K562 (cell line): ENCODE data around the gene DGCR2. TPM values are rescaled to one million over a fixed set of nuclear protein-coding genes. Genes with fewer than 3 reads are reported as not detected.
A peak's percentile ranks its signal among the peaks of the same experiment; 100 is the strongest.

Source experiments
- ARID2 ChIP-seq: fragments of 450-650 bp; IDR thresholded peaks from 2 replicates; pipeline ENCODE4 v1.6.1; 2017; ENCODE audit warnings: antibody characterized with exemption, mild to moderate bottlenecking
- ATF7 ChIP-seq: fragments of 450-650 bp; IDR thresholded peaks from 2 replicates; pipeline ENCODE4 v1.7.1; 2014; ENCODE audit warnings: mild to moderate bottlenecking, moderate library complexity
- CTCF ChIP-seq, 3 experiments: IDR thresholded peaks in 2 of 3; conservative IDR thresholded peaks in 1 of 3; 2 replicates each; pipeline ENCODE4 v1.5.1; 2011 to 2012; ENCODE audit warnings: low read length in 3 of 3, mild to moderate bottlenecking in 3 of 3, control low read depth in 2 of 3, improper control_type of control experiment in 1 of 3, inconsistent platforms in 1 of 3, low read depth in 1 of 3, mixed read lengths in 1 of 3, moderate library complexity in 1 of 3; ENCODE audit not compliant: insufficient read depth in 2 of 3
- HDAC6 ChIP-seq: IDR thresholded peaks from 2 replicates; pipeline ENCODE4 v1.6.1; 2012; ENCODE audit warnings: low read depth, mild to moderate bottlenecking, control low read depth, inconsistent platforms, low read length, moderate library complexity
- HMGXB4 ChIP-seq: sonication (generic); formaldehyde crosslinking; IDR thresholded peaks from 2 replicates; pipeline ENCODE4 v1.8.1; 2023; ENCODE audit warnings: mild to moderate bottlenecking, missing genetic modification reagents
- STAT6 ChIP-seq: sonication (generic); formaldehyde crosslinking; IDR thresholded peaks from 2 replicates; pipeline ENCODE4 v1.8.1; 2023; ENCODE audit warnings: mild to moderate bottlenecking, missing genetic modification reagents
- ZC3H8 ChIP-seq: fragments of 450-650 bp; IDR thresholded peaks from 2 replicates; pipeline ENCODE4 v1.6.1; 2017
- polyA plus RNA-seq, 8 experiments: library from polyadenylated mRNA; depleted of rRNA in 4 of 8; stranded (reverse) in 5 of 8; unstranded in 3 of 8; fragments of >200 nt; fragmentation: Nextera tagmentation in 2 of 8; fragmentation: Illumina TruSeq in 1 of 8; extraction: Ambion mirVana in 2 of 8; extraction: Trizol in 1 of 8; gene quantifications; 2 replicates each; pipeline versions ENCODE4 v1.2.1 to v1.2.3, GENCODE V29; 2011 to 2014; ENCODE audit warnings: inconsistent platforms in 1 of 8, missing spikeins in 1 of 8
- total RNA-seq, 7 experiments: library from RNA; depleted of rRNA in 6 of 7; stranded (reverse); fragments of >200 nt in 6 of 7; fragmentation: Illumina TruSeq in 2 of 7; extraction: Trizol in 2 of 7; gene quantifications; 2 replicates each; pipeline versions ENCODE4 v1.2.1 to v1.2.3, GENCODE V29; 2011 to 2021; ENCODE audit warnings: low replicate concordance in 1 of 7
- TF ChIP-seq, protein P1 (sequence below): fragments of 450-650 bp; IDR thresholded peaks from 2 replicates; pipeline ENCODE4 v1.6.1; 2016; ENCODE audit warnings: mild to moderate bottlenecking

Gene DGCR2
- total and polyA plus RNA-seq, 9 of the 15 experiments (the other 6 are each of a cell fraction or from before 2014, with no cell fraction given), result 0.69 to 101 (median 56.4) TPM

- TF ChIP-seq, protein P1, sequence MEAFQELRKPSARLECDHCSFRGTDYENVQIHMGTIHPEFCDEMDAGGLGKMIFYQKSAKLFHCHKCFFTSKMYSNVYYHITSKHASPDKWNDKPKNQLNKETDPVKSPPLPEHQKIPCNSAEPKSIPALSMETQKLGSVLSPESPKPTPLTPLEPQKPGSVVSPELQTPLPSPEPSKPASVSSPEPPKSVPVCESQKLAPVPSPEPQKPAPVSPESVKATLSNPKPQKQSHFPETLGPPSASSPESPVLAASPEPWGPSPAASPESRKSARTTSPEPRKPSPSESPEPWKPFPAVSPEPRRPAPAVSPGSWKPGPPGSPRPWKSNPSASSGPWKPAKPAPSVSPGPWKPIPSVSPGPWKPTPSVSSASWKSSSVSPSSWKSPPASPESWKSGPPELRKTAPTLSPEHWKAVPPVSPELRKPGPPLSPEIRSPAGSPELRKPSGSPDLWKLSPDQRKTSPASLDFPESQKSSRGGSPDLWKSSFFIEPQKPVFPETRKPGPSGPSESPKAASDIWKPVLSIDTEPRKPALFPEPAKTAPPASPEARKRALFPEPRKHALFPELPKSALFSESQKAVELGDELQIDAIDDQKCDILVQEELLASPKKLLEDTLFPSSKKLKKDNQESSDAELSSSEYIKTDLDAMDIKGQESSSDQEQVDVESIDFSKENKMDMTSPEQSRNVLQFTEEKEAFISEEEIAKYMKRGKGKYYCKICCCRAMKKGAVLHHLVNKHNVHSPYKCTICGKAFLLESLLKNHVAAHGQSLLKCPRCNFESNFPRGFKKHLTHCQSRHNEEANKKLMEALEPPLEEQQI, result no peak
- TF ChIP-seq HMGXB4, result no peak
- peak; percentile 72; the same call in 1 of the 2 replicates for TF ChIP-seq STAT6 (CRISPR knock-in tag)
- TF ChIP-seq HDAC6, result no peak
- no peak for TF ChIP-seq ARID2
- peak; percentile 10 to 30 (median 16); a peak in 3 of 6 replicates for TF ChIP-seq CTCF (IDR thresholded peaks at IDR 0.05 in 2 of 3, conservative IDR thresholded peaks at IDR 0.05 in 1 of 3; ENCODE audit: insufficient read depth in 2 of 3, low read depth in 1 of 3, low read length in 3 of 3)
- peak; percentile 93 for TF ChIP-seq ATF7
- TF ChIP-seq ZC3H8, result no peak
Observed at GRCh38 chr22:19103880-19104821, 18.1 kb downstream of the DGCR2 start (continued).
